HFF-Myc (cell line): ENCODE data around the gene CCNK.

ENCODE experiments used
- DNase-seq: peaks from one replicate; pipeline ENCODE4 v3.0.0-alpha.2; 2011; ENCODE audit warnings: low read depth; ENCODE audit errors: extremely low read depth
- H3K4me3 ChIP-seq: replicated peaks from 2 replicates; pipeline ENCODE4 v1.5.1; 2011; ENCODE audit warnings: low read depth, mild to moderate bottlenecking, control low read depth, low read length
- CTCF ChIP-seq: IDR thresholded peaks from 2 replicates; pipeline ENCODE4 v1.5.1; 2012; ENCODE audit warnings: mild to moderate bottlenecking, low read depth, low read length, control low read depth; ENCODE audit errors: missing control alignments

CCNK gene

GRCh38 chr14:99513946-99514551 is 32.8 kb downstream of the CCNK start:
- DNase-seq, result no peak
- no peak overlapping the region for H3K4me3 ChIP-seq
- TF ChIP-seq CTCF, result no peak

GRCh38 chr14:99514552-99515300 is 33.5 kb downstream of the CCNK start:
- H3K4me3 ChIP-seq, result no peak overlapping the region
- TF ChIP-seq CTCF, result no peak
- no peak for DNase-seq

GRCh38 chr14:99515301-99516155 is 34.3 kb downstream of the CCNK start:
- no peak for TF ChIP-seq CTCF
- DNase-seq, result no peak
- H3K4me3 ChIP-seq, result no peak overlapping the region

GRCh38 chr14:99516156-99516870 is 35.1 kb downstream of the CCNK start:
- no peak for DNase-seq
- no peak for TF ChIP-seq CTCF

GRCh38 chr14:99516871-99517642 is 35.8 kb downstream of the CCNK start:
- no peak for TF ChIP-seq CTCF
- no peak for DNase-seq
- H3K4me3 ChIP-seq, result no peak overlapping the region

More at GRCh38 chr14:99516156-99516870, 35.1 kb downstream of the CCNK start:
- no peak overlapping the region for H3K4me3 ChIP-seq
